GM12878 (cell line): ENCODE data around the gene GABRA6. TPM values are rescaled to one million over a fixed set of nuclear protein-coding genes. Genes with fewer than 3 reads are reported as not detected.

Experiments
- CEBPZ ChIP-seq: fragments of 150-350 bp; IDR thresholded peaks from 2 replicates; pipeline ENCODE4 v1.6.1; 2016; ENCODE audit warnings: low read depth, low read length
- E2F4 ChIP-seq: IDR thresholded peaks from 2 replicates; pipeline ENCODE4 v1.6.1; 2012; ENCODE audit warnings: low read depth, low read length, improper control_type of control experiment
- NRF1 ChIP-seq: conservative IDR thresholded peaks from 2 replicates; pipeline ENCODE4 v1.6.1; 2011; ENCODE audit warnings: mild to moderate bottlenecking, low read depth, low read length, improper control_type of control experiment
- SKIL ChIP-seq: fragments of 450-650 bp; IDR thresholded peaks from 2 replicates; pipeline ENCODE4 v1.6.1; 2017; ENCODE audit warnings: mild to moderate bottlenecking, low read depth, inconsistent platforms; ENCODE audit not compliant: poor library complexity, severe bottlenecking
- STAT1 ChIP-seq: fragments of 450-650 bp; conservative IDR thresholded peaks from 2 replicates; pipeline ENCODE4 v1.6.1; 2014; ENCODE audit warnings: antibody characterized with exemption, mild to moderate bottlenecking
- TCF7 ChIP-seq: IDR thresholded peaks from 2 replicates; pipeline ENCODE4 v1.6.1; 2014; ENCODE audit warnings: antibody characterized with exemption, borderline replicate concordance
- ZNF217 ChIP-seq: fragments of 450-650 bp; IDR thresholded peaks from 2 replicates; pipeline ENCODE4 v1.6.1; 2017; ENCODE audit warnings: antibody characterized with exemption, mild to moderate bottlenecking
- polyA plus RNA-seq, 11 experiments: library from polyadenylated mRNA; depleted of rRNA in 4 of 11; unstranded in 6 of 11; stranded (reverse) in 5 of 11; fragments of >200 nt; fragmentation: Nextera tagmentation in 4 of 11; fragmentation: Illumina TruSeq in 1 of 11; extraction: Ambion mirVana in 4 of 11; extraction: Trizol in 1 of 11; gene quantifications; 1 replicate in 1 of 11; 2 replicates in 10 of 11; pipeline versions ENCODE4 v1.2.1 to v1.2.3, GENCODE V29; 2011 to 2016; ENCODE audit warnings: inconsistent platforms in 2 of 11, missing spikeins in 2 of 11, low read depth in 1 of 11
- total RNA-seq, 4 experiments: library from RNA; depleted of rRNA in 3 of 4; stranded (reverse); fragments of >200 nt in 3 of 4; fragmentation: Illumina TruSeq in 1 of 4; extraction: Trizol in 1 of 4; gene quantifications; 2 replicates each; pipeline versions ENCODE4 v1.2.1 to v1.2.3, GENCODE V29; 2013 to 2021

Gene GABRA6
- total and polyA plus RNA-seq, 10 of the 15 experiments (the other 5 are each of a cell fraction or from before 2014, with no cell fraction given), result not detected

- TF ChIP-seq CEBPZ, result no peak
- no peak for TF ChIP-seq TCF7
- TF ChIP-seq SKIL, result no peak
- no peak for TF ChIP-seq NRF1
- no peak for TF ChIP-seq E2F4
- TF ChIP-seq ZNF217, result no peak
- no peak for TF ChIP-seq STAT1
Observed at GRCh38 chr5:161745392-161745791, 59.9 kb downstream of the GABRA6 start (continued).
